K562 (cell line): ENCODE results near the gene COA6. TPM values are rescaled to one million over a fixed set of nuclear protein-coding genes. Genes with fewer than 3 reads are reported as not detected.

Experiments used
- CREB3 ChIP-seq: fragments of 450-650 bp; conservative IDR thresholded peaks from 2 replicates; pipeline ENCODE4 v1.6.1; 2016; ENCODE audit warnings: missing genetic modification characterization, low read depth, mild to moderate bottlenecking, missing compliant biosample characterization, moderate library complexity
- CSDE1 ChIP-seq, 2 experiments: fragments of 450-650 bp; IDR thresholded peaks; 2 replicates each; pipeline ENCODE4 v1.6.1; 2016; ENCODE audit warnings: mild to moderate bottlenecking in 1 of 2
- DLX4 ChIP-seq: fragments of 250-450 bp; sonication (Bioruptor Pico); IDR thresholded peaks from 2 replicates; pipeline ENCODE4 v1.6.1; 2021; ENCODE audit warnings: mild to moderate bottlenecking
- EP300 ChIP-seq: IDR thresholded peaks from 2 replicates; pipeline ENCODE4 v1.6.1; 2012; ENCODE audit warnings: low read length, improper control_type of control experiment
- GMEB1 ChIP-seq: fragments of 250-450 bp; sonication (Bioruptor Pico); IDR thresholded peaks from 2 replicates; pipeline ENCODE4 v1.4.0; 2020; ENCODE audit warnings: mild to moderate bottlenecking
- ILK ChIP-seq: fragments of 450-650 bp; IDR thresholded peaks from 2 replicates; pipeline ENCODE4 v1.6.1; 2016; ENCODE audit warnings: missing genetic modification characterization, low read depth, mild to moderate bottlenecking, missing compliant biosample characterization, moderate library complexity, borderline replicate concordance
- JUND ChIP-seq, 2 experiments: IDR thresholded peaks; 2 replicates in 1 of 2; 3 replicates in 1 of 2; pipeline ENCODE4 v1.6.1; 2011; ENCODE audit warnings: borderline replicate concordance in 2 of 2, low read depth in 2 of 2, low read length in 2 of 2, improper control_type of control experiment in 1 of 2, missing biosample characterization in 1 of 2, missing genetic modification characterization in 1 of 2, missing genetic modification reagents in 1 of 2
- KDM1A ChIP-seq, 2 experiments: fragments of 450-650 bp; IDR thresholded peaks; 2 replicates each; pipeline ENCODE4 v1.6.1; 2016; ENCODE audit warnings: mild to moderate bottlenecking in 2 of 2
- KLF1 ChIP-seq: fragments of 450-650 bp; IDR thresholded peaks from 2 replicates; pipeline ENCODE4 v1.6.1; 2016; ENCODE audit warnings: missing genetic modification characterization, missing compliant biosample characterization
- MBD2 ChIP-seq: sonication (generic); IDR thresholded peaks from 2 replicates; pipeline ENCODE4 v1.6.1; 2016; ENCODE audit warnings: low read depth, borderline replicate concordance
- MXD1 ChIP-seq: fragments of 250-450 bp; sonication (Bioruptor Pico); IDR thresholded peaks from 2 replicates; pipeline ENCODE4 v1.8.0; 2021; ENCODE audit warnings: borderline replicate concordance, mild to moderate bottlenecking, moderate library complexity; ENCODE audit not compliant: poor library complexity, severe bottlenecking
- NFRKB ChIP-seq: fragments of 450-650 bp; IDR thresholded peaks from 2 replicates; pipeline ENCODE4 v1.6.1; 2016; ENCODE audit warnings: low read depth
- NFXL1 ChIP-seq: fragments of 450-650 bp; formaldehyde crosslinking; IDR thresholded peaks from 2 replicates; pipeline ENCODE4 v1.4.0; 2021; ENCODE audit warnings: mild to moderate bottlenecking
- SREBF2 ChIP-seq: sonication (generic); formaldehyde crosslinking; IDR thresholded peaks from 2 replicates; pipeline ENCODE4 v1.4.0; 2020; ENCODE audit warnings: mild to moderate bottlenecking, missing genetic modification reagents
- TARDBP ChIP-seq: fragments of 450-650 bp; IDR thresholded peaks from 2 replicates; pipeline ENCODE4 v1.6.1; 2016
- ZKSCAN8 ChIP-seq: fragments of 200-800 bp; sonication (Bioruptor generic); IDR thresholded peaks from 2 replicates; pipeline ENCODE4 v1.6.1; 2016; ENCODE audit warnings: missing genetic modification characterization, missing compliant biosample characterization
- ZNF134 ChIP-seq: fragments of 250-450 bp; sonication (Bioruptor Pico); conservative IDR thresholded peaks from 2 replicates; pipeline ENCODE4 v1.4.0; 2020
- ZNF24 ChIP-seq: fragments of 450-650 bp; IDR thresholded peaks from 2 replicates; pipeline ENCODE4 v1.6.1; 2016
- ZNF280B ChIP-seq: fragments of 250-450 bp; sonication (Bioruptor Pico); IDR thresholded peaks from 2 replicates; pipeline ENCODE4 v1.5.1; 2021; ENCODE audit warnings: mild to moderate bottlenecking
- ZNF41 ChIP-seq: fragments of 250-450 bp; sonication (Bioruptor Pico); conservative IDR thresholded peaks from 2 replicates; pipeline ENCODE4 v1.4.0; 2020; ENCODE audit warnings: mild to moderate bottlenecking
- ZNF584 ChIP-seq: fragments of 200-800 bp; sonication (Bioruptor generic); IDR thresholded peaks from 2 replicates; pipeline ENCODE4 v1.6.1; 2016; ENCODE audit warnings: low read depth, mild to moderate bottlenecking, missing genetic modification characterization, missing compliant biosample characterization
- ZNF766 ChIP-seq: fragments of 200-800 bp; sonication (Bioruptor generic); conservative IDR thresholded peaks from 2 replicates; pipeline ENCODE4 v1.6.1; 2016; ENCODE audit warnings: missing genetic modification characterization, missing compliant biosample characterization
- polyA plus RNA-seq, 8 experiments: library from polyadenylated mRNA; depleted of rRNA in 4 of 8; stranded (reverse) in 5 of 8; unstranded in 3 of 8; fragments of >200 nt; fragmentation: Nextera tagmentation in 2 of 8; fragmentation: Illumina TruSeq in 1 of 8; extraction: Ambion mirVana in 2 of 8; extraction: Trizol in 1 of 8; gene quantifications; 2 replicates each; pipeline versions ENCODE4 v1.2.1 to v1.2.3, GENCODE V29; 2011 to 2014; ENCODE audit warnings: inconsistent platforms in 1 of 8, missing spikeins in 1 of 8
- total RNA-seq, 7 experiments: library from RNA; depleted of rRNA in 6 of 7; stranded (reverse); fragments of >200 nt in 6 of 7; fragmentation: Illumina TruSeq in 2 of 7; extraction: Trizol in 2 of 7; gene quantifications; 2 replicates each; pipeline versions ENCODE4 v1.2.1 to v1.2.3, GENCODE V29; 2011 to 2021; ENCODE audit warnings: low replicate concordance in 1 of 7

COA6 gene
- total and polyA plus RNA-seq, 9 of the 15 experiments (the other 6 are each of a cell fraction or from before 2014, with no cell fraction given): 77.7 to 187 (median 134) TPM

- TF ChIP-seq MBD2 (peak; percentile 28; the same call in 1 of the 2 replicates), NFXL1 (CRISPR knock-in tag) (0 out of 2 replicates have a peak, but pooled peaks have one; percentile 47), NFRKB (peak; percentile 90), ZNF766 (peak; percentile 92), JUND (IDR thresholded peaks at IDR 0.05; ENCODE audit: borderline replicate concordance, low read depth, low read length) (no peak), JUND (tag; IDR thresholded peaks at IDR 0.05; ENCODE audit: borderline replicate concordance, low read depth, low read length) (peak; percentile 66; the same call in 2 of the 3 replicates), CSDE1 (IDR thresholded peaks at IDR 0.05) (0 out of 4 replicates have a peak, but pooled peaks of 1 of the 2 experiments have one; percentile 18), ILK (tag) (peak; percentile 53; the same call in 1 of the 2 replicates), TARDBP (no peak), ZNF24 (no peak), SREBF2 (no peak), EP300 (peak; percentile 77), ZNF584 (CRISPR knock-in tag) (peak; percentile 89; the same call in 1 of the 2 replicates), KLF1 (tag) (peak; percentile 53), MXD1 (CRISPR knock-in tag) (no peak), ZNF41 (CRISPR knock-in tag) (0 out of 2 replicates have a peak, but pooled peaks have one; percentile 63), GMEB1 (no peak), CREB3 (tag) (peak; percentile 91), ZNF280B (CRISPR knock-in tag) (no peak), DLX4 (CRISPR knock-in tag) (no peak), ZKSCAN8 (CRISPR knock-in tag) (0 out of 2 replicates have a peak, but pooled peaks have one; percentile 39), ZNF134 (CRISPR knock-in tag) (peak; percentile 50; the same call in 1 of the 2 replicates), KDM1A (IDR thresholded peaks at IDR 0.05) (no peak)
These were observed 12.1 kb upstream of the COA6 start (continued) for GRCh38 chr1:234361102-234361603.
